NCI-H345 treated with DMSO at 0.1 percent for 48 hours (cell line): ENCODE results near the gene TLR1.
A peak's percentile ranks its signal among the peaks of the same experiment; 100 is the strongest.
"Not testable (repeated sequence)": the region's sequence is repeated elsewhere in the genome, so short reads cannot be mapped to it uniquely, and the experiment has no call there.

ENCODE experiments used
- DNase-seq: peaks from one replicate; lab custom pipeline; 2025; ENCODE audit not compliant: unreplicated experiment; lab: John Stamatoyannopoulos, UW

The TLR1 gene

DNA sequence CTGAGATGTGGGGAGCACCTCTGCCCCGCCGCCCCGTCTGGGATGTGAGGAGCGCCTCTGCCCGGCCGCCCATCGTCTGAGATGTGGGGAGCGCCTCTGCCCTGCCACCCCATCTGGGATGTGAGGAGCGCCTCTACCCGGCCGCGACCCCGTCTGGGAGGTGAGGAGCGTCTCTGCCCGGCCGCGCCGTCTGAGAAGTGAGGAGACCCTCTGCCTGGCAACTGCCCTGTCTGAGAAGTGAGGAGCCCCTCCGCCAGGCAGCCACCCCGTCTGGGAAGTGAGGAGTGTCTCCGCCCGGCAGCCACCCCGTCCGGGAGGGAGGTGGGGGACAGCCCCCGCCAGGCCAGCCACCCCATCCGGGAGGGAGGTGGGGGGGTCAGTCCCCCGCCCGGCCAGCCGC is 2.9 kb upstream of the TLR1 start:
- not testable (repeated sequence) for DNase-seq

DNA sequence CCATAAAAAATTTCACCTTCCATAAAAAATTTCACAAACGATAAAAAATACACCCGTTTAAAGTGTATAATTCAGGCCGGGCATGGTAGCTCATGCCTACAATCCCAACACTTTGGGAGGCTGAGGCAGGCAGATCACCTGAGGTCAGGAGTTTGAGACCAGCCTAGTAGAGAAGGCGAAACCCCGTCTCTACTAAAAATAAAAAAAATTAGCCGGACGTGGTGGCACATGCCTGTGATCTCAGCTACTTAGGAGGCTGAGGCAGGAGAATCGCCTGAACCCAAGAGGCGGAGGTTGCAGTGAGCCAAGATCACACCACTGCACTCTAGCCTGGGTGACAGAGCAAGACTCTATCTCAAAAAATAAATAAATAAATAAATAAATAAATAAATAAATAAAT is 1.7 kb upstream of the TLR1 start:
- DNase-seq = not testable (repeated sequence)

DNA sequence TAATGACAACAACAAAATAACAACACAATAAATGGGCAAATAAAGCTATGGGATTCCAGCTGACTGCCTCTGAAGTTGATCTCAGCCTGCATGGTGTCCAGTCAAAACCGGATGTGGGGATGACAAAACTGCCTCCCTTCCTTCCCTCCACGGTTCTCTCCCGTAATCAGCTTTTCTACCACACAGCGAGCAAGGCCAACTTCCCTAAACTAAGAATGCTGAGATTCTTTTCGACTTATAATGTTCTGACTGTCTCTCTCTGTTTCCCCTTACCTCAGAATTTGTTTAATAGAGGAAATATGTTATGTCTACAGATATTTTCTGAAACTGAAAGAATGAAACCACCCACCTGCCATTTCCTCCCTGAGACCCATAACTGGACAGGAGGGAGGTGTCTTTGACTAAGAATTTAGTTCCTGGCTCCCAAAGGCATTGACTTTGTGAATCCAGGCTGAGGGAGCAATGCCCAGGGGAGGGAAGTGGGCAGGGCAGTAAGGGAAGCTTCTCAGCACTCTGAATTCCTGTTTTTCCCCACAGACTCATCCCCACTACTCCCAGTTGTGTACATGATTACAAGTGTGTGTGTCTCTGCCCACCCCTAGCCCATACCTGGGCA is 1.0 kb upstream of the TLR1 start:
- DNase-seq = no peak

DNA sequence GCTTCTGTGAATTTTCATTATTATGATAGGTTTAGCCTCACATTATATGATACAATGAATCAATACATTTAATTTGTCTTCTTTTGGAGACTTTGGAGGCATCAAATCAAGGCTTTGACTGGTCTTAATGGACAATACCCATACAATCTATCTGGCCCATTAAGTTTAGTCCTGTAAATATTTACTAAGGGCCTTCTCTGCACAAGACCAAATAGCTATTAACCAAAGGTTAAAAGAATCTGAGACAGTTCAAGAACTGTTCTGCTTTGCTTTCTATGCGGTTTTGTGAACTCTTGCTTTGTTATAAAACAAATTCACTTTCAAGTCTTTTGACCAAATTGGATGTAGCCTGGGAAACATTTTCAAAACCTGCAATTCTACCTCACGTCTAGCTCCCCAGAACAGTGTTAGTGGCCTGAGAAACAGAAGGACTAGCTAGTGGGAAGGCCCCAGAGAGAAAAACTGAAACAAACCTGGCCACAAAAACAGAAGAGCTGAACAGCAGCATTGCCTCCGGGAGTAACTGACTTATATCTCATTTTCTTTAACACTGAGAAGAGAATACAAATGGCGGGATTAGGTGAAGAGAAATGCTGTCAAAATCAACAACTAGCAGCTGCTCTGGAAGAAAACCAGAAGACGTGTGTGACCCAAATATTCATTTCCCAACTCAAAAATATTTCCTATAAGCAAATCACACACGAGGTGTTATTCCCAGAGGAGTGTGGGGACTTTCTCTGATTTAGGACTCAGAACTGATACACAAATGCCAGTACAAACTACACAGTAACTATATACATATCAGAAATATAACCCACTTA is 548 bp downstream of the TLR1 start:
- no peak for DNase-seq

DNA sequence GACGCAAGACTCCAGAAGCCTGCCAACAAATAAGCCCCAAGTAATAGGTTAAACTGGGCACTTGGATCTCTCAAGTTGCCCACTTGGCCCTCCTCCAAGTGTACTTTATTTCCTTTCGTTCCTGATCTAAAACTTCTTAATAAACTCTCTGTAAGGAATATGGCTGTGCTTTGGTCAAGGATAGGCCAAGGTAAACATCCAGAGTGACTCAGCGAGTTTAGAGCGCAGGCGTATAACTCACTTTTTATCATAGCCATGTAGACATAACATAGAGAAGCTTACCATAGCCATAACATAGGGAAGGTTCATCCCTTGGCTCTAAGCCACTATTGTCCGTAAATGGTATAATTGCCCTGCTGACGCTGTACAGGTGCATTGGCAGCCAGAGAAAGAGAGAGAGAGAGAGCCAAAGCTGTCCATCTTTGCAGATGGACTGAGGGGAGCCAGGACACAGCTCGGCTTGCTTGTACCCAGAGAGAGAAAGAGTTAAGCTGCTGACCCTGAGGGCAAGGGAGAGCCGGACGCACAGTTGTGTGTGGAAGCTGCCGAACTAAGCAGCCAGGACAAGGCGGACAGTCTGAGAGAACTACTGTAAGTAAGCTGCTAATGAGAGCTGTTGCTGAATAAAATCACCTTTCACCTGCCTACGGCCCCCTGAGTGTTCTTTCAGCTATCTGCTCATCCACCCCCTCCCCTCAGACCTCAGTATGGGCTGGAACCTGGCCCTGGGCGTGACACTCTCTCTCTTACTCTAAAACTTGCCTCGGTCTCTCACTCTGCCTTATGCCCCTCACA is 1.8 kb downstream of the TLR1 start:
- no peak for DNase-seq

DNA sequence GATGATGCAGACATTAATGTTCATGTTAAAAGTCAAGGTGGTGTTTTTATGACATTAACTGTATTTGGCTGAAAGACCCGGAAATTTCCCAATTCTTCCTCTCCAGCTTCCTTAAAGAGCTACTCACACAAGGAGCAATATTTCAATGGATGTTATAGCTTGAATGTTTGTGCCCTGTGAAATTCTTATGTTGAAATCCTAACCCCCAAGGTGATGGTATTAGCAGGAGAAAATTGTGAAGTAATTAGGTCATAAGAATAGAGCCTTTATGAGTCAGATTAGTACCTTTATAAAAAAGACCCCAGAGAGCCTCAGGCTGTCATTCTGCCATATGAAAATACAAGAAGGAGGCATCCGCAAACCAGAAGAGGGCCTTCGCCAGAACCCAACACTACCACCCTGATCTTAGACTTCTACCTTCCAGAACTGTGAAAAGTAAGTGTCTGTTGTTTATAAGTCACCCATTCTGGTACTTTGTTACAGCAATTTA is 3.6 kb downstream of the TLR1 start:
- DNase-seq = no peak

DNA sequence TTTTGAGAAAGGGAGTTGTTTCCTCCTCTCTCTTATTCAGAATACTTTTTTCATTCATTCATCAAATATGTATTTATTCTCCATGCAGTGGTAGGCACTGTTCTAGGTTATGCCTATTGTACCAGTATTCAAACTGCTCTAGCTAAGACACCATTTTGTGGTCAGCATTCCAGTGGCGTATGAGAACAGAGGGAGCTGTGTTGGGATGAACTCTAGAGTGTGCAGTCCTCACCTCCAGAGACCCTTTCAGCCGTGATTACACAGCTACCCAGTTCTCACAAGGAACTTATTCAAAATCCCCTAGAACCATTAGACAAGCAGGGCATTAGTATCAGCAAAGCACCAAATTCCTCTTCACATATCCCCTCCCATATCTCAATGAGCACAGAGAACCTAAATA is 4.2 kb downstream of the TLR1 start:
- DNase-seq = no peak

DNA sequence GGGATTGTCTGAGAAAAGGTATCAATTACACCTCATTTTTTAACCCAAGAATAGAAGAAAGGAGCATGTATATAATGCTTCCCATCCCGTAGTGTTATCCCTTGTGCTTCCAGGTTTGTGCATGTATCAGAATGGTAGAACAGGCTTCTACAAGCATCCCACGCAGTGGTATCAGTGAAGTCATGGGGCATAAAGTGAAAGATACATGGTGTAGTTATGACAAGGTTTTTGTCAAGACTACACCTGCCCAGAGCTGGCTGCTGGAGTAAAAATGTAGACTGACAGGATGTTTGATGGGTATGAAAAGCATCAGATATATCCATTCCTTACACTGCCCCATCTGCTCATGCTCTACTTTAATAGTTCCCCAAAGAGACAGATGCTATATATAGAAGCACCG is 9.5 kb downstream of the TLR1 start:
- DNase-seq = no peak

DNA sequence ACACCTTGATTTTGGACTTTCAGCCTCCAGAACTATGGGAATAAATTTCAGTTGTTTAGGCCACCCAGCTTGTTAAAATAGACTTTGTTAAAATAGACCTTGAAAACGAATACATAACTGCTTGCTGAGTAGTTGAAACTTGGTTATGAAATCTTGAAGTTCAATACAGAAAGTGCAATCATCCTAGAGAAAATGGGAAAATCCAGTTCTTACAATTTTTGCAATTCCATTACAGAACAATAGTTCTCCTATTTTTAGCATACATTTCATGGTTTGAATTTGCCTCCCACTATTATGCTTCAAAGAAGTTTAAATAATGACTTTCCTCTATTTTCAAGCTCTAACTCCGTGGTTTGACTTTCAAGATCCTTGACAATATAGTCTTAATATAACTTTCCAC is 10.5 kb downstream of the TLR1 start:
- no peak for DNase-seq

DNA sequence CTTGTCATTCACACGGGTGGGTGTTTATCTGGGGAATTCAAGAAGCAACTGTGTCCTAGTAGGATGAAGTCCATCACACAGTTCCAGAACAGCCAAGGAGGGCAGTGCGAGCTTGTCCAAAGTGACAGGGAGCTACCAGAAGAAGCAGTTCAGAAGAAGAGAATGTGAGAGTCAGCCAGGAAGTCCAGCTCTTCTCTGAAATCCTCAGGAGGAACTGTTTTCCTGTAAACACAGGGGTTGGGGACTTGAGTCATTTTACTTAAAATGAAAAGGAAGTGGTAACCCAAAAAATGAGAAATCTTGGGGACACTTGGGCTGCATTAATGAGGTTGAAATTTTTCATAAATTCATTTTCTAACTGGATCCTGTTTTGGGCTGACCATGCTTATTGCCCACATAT is 13.6 kb downstream of the TLR1 start:
- no peak for DNase-seq

DNA sequence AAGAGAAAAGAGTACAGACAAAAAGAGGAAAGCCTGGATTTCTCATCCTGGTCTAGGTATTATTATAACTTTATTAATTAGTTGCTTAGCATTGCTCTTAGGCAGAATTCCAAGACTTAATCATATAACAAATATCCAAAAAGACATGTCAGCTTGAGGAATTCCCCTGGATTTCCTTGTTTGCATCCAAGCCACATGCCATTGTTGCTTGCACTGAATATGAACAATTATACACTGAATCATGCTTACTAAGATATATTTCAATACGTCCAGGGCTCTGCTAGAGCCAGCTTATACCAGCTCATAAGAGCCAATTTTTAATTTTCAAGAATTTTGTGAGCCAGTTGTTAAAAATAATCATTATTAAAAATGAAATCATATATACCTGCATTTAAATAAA is 16.3 kb downstream of the TLR1 start:
- DNase-seq = no peak

DNA sequence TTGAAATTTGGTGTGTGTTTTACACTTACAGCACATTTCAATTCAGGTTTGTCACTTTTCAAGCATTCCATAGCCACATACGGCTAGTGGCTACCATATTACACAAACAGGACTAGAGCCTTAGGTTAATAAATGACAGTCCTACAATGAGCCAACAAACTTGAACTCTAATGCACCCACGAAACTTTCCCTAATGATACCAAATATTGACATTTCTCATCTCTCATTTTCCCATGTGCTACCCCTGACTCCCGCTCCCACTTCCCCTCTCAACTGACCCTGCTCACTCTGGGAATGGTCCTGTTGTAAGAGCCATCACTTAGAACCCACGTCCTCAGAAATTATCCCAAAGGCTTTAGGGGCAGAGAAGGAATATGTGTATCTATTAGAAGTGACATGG is 16.9 kb downstream of the TLR1 start:
- DNase-seq = no peak

DNA sequence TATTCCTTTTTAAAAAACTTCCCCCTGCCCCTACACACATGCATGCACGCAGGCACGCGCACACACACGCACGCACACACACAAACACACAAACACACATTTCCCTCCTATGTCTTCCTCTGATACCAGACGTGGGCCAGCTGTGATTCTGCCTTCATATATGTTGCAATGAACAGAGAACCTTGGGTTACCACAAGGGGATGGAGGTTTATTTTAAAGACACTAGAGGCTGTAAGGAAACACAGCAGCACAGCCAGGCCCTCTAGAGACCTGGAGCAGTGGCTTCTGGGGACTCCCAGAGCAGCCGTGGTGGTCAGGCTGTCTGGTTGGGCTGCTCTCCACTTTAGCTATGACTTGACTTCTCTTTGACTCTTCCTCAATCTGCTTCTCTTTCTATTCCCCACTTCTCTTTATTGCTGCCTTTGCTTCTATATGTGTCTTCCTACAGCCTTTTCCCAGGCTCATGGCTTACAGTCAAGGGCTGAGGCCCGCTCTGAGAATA is 18.6 kb downstream of the TLR1 start:
- DNase-seq = no peak

DNA sequence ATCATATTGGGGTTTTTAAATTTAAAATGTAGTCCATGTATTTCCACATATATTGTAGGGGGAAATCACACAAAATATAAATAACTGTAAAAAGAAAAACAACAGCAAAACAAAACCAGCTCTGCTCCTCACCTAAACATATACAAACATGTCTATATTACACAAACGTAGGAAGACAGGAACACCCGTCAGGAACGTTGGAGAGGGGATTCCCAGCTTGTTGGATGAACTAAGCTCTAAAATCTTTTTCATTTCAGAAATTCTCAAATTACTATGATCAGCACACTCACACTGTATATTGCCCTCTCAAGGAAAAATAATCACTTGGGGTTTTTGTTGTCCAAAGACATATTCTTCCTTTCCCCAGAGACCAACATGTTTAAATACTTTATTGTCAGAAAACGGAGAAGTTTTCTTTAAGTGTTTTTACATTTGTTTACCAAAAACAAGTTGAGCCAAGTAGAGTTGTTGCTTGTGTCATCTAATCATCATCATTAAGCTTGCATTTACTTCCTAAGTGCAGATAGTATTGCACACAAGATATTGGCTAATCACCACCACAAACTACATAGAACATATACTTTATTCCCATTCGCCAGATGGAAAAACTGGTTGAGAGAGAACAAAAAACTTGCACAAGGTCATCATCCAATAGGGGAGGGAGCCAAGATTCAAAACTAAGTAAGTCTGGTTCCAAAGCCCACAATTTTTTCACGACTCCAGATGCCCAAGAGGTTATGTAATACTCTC is 19.4 kb downstream of the TLR1 start:
- no peak for DNase-seq

DNA sequence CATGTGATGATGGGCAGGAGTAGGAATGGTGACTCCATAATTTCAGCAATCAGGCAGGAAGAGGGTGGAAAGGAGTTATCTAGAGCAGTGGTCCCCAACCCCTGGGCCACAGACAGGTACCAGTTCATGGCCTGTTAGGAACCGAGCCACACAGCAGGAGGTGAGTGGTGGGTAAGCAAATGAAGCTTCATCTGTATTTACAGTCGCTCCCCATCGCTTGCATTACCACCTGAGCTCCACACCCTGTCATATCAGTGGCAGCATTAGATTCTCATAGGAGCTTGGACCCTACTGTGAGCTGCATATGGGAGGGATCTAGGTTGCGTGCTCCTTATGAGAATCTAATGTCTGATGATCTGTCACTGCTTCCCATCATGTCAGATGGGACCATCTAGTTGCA is 20.4 kb downstream of the TLR1 start:
- no peak for DNase-seq

DNA sequence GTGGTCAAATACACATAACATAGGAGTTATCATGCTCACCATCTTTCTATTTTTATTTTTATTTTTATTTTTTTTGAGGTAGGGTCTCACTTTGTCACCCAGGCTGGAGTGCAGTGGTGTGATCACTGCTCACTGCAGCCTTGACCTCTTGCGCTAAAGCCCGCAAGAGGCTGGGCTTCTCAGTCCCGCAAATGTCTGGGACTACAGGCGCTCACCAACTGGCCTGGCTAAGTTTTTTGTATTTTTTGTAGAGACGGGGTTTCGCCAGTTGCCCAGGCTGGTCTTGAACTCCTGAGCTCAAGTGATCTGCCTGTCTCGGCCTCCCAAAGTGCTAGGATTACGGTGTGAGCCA is 21.5 kb downstream of the TLR1 start:
- DNase-seq = no peak

DNA sequence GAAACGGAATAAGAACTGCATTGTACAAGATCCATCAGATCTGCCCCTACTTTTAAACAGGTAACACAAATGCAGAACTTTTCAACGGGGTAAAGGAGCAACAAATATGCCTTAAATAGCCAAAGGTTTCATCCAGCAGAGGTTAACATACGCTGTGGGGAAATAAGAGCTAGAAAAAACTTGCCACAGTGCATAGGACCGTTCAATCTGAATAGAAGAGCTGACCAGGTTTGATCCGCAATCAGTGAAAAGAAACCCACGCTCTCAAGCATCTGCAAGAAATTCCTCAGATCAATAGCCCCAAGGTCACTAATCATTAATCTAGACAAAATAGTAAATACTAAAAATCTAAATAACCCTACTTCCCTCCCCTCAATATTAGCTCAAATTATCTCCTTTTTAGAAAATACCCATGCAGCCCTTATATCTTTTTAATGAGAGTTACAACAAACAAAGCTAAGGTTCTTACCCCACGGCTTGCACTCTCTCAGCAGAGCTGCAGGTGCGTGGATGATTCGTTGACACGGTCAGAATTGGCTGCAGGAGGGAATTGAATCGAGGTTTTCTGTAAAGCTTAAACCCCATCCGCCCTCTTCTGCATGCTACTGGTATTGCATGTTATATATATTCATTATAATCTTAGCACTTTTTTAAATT is 22.0 kb downstream of the TLR1 start, which contains the start of gene TLR10:
TLR10 (minus strand) TSS at position 539 of the 657 bp plus-strand sequence. CDS start 7,400 bp downstream, outside the sequence.
- peak; percentile 15 for DNase-seq

DNA sequence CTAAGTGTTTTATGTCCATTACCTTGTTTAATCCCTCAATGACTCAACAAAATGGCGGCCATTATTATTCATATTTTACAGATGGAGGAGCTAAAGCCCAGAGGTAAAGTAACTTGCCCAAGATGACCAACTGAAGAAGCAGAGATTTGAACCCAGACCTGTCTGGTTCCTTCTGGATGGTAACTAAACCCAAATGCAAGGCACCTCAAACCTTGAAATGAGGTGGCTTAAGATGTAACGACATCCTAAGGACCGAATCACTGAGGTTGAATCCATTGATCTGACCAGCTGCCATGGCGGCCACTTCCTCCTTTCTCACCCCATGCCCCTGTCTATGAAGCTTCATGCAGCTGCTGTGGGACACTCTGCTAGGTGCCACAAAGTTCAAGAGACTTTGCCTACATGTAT is 22.7 kb downstream of the TLR1 start:
- DNase-seq = no peak

DNA sequence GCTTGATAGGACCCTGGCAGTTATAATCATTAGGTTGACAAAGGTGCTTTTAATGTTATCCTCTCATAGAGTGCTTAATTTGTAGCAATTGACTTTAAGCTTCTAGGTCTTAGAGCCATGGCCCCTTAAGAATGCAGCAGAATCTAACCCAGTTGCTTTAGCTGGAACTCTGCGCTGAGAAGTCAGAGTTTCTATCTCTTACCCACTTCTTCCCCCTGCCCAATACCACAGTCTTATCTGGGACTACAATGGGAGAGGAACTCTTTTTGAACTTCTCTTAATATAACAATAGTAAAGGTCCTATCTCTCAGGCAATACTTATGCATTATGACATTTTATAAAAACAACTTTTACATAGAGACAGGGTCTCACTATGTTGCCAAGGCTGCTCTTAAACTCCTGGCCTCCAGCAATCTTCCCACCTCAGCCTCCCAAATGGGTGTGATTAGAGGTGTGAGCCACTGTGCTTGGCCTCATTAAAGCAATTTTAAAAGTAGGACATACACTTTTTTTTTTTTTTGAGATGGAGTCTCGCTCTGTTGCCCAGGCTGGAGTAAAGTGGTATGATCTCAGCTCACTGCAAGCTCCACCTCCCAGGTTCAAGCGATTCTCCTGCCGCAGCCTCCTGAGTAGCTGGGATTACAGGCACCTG is 23.6 kb downstream of the TLR1 start:
- no peak for DNase-seq

DNA sequence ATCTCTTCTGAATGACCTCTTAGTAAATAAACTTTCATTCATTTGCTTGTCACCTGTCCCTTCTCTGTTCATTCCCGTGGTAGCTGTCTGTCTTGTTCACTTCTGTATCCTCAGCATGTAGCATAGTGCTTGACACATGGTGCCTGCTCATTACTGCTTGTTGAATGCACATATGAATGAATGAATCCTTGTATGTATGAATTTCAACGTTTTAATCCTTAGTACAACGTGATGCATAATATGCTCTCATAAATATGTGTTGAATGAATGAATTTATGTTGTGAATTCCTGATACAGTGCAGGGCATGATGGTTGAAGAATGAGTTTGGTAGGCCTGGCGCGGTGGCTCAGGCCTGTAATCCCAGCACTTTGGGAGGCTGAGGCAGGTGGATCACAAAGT is 24.8 kb downstream of the TLR1 start:
- DNase-seq = no peak
